Gastrocnemius medialis (tissue), 4 donors: ENCODE results near the gene TNPO2. TPM values are rescaled to one million over a fixed set of nuclear protein-coding genes. Genes with fewer than 3 reads are reported as not detected.
A peak's percentile ranks its signal among the peaks of the same experiment; 100 is the strongest.

Experiments used
- ATAC-seq, 2 donors: fragments of 150-250 bp; one replicate each; pipeline ENCODE4 v1.9.1; 2016
- DNase-seq, 2 donors: peaks; one replicate each; pipeline ENCODE4 v3.0.0-alpha.2; 2019
- H3K27ac ChIP-seq, 4 donors: fragments of 200-600 bp; sonication (generic); 1 replicate in 1 of 4; 2 replicates in 3 of 4; pipeline ENCODE4 v1.5.1; 2016 to 2018; ENCODE audit warnings: mild to moderate bottlenecking in 2 of 4, moderate library complexity in 1 of 4
- H3K27me3 ChIP-seq, 3 donors: fragments of 200-600 bp; sonication (generic) in 2 of 3; 1 replicate in 1 of 3; 2 replicates in 2 of 3; pipeline versions ENCODE4 v1.5.1 to v1.6.0; 2016 to 2019; ENCODE audit warnings: mild to moderate bottlenecking in 1 of 3, moderate library complexity in 1 of 3
- H3K36me3 ChIP-seq, 2 donors: fragments of 200-600 bp; sonication (generic) in 1 of 2; one replicate each; pipeline ENCODE4 v1.5.1; 2017 to 2018
- H3K4me1 ChIP-seq, 2 donors: fragments of 200-600 bp; sonication (generic) in 1 of 2; one replicate each; pipeline ENCODE4 v1.5.1; 2016 to 2017; ENCODE audit warnings: mild to moderate bottlenecking in 2 of 2
- H3K4me3 ChIP-seq, 4 donors: fragments of 200-600 bp; sonication (generic) in 3 of 4; 1 replicate in 1 of 4; 2 replicates in 3 of 4; pipeline ENCODE4 v1.5.1; 2016 to 2019; ENCODE audit warnings: mild to moderate bottlenecking in 2 of 4
- H3K9me3 ChIP-seq, 3 donors: fragments of 200-600 bp; sonication (generic) in 2 of 3; 1 replicate in 1 of 3; 2 replicates in 2 of 3; pipeline ENCODE4 v1.5.1; 2016 to 2019
- CTCF ChIP-seq, 5 experiments: fragments of 450-650 bp in 3 of 5; fragments of 200-600 bp in 2 of 5; sonication (generic) in 2 of 5; IDR thresholded peaks in 4 of 5; conservative IDR thresholded peaks in 1 of 5; 1 replicate in 4 of 5; 2 replicates in 1 of 5; pipeline ENCODE4 v1.5.1; 2016 to 2019; ENCODE audit warnings: antibody characterized with exemption in 5 of 5, mild to moderate bottlenecking in 3 of 5, moderate library complexity in 3 of 5
- POLR2A ChIP-seq, 2 donors: fragments of 450-650 bp; IDR thresholded peaks; one replicate each; pipeline ENCODE4 v1.6.1; 2017; ENCODE audit warnings: antibody characterized with exemption in 2 of 2, mild to moderate bottlenecking in 2 of 2, moderate library complexity in 2 of 2
- in situ Hi-C, 4 donors: fragments of 200-750 bp; cut with MboI; loops; one replicate each; pipeline versions ENCODE4 v1.15.0 to v1.8.0; 2017; ENCODE audit warnings: low sequenced_read_pairs in 4 of 4
- intact Hi-C: fragments of 100-400 bp; cut with DNase I; formaldehyde crosslinking; loops from one replicate; pipeline ENCODE4 v1.15.1; 2023; ENCODE audit warnings: low total_unique reads
- total RNA-seq, 4 donors: library from RNA; depleted of rRNA; stranded (reverse); fragments of >200 nt; gene quantifications; one replicate each; pipeline versions ENCODE4 v1.1.0 to v1.2.3, GENCODE V29; 2016

The TNPO2 gene
- total RNA-seq, 4 donors from 2014 or later, result 32.1 to 49.9 (median 42.0) TPM

- TF ChIP-seq POLR2A (IDR thresholded peaks at IDR 0.05) (peak in 1 of 2 donors; percentile 23), CTCF (IDR thresholded peaks at IDR 0.05 in 4 of 5, conservative IDR thresholded peaks at IDR 0.05 in 1 of 5) (no peak)
- H3K9me3 ChIP-seq, result no peaks in the 10 kb centered on the region
- peaks cover 26 to 29% of the 10 kb centered on the region in 2 donors for H3K4me1 ChIP-seq
- ATAC-seq (peak; percentile 67 to 68), DNase-seq (peak; percentile 34 to 69)
- intact Hi-C loops, result loop anchor here (1.0 to 5.0 kb wide), 4 partner anchors 12 to 210 kb away; partner anchors contain the start of genes DHPS, FARSA, JUNB and TRIR
- no peaks in the 10 kb centered on the region for H3K27me3 ChIP-seq
- H3K4me3 ChIP-seq, result peak overlapping the region; percentile 70 to 80 (median 72)
- peaks cover 0 to 18% of the 10 kb centered on the region in 2 donors for H3K36me3 ChIP-seq
- peak overlapping the region; percentile 87 to 99 (median 94) for H3K27ac ChIP-seq
- in situ Hi-C loops, result no loop called here
Measured at GRCh38 chr19:12721656-12722565, 1.8 kb downstream of the TNPO2 start.

- Histone ChIP-seq H3K27ac (peak overlapping the region; percentile 87 to 99 (median 94)), H3K36me3 (peaks cover 0 to 26% of the 10 kb centered on the region in 2 donors), H3K4me1 (peaks cover 26 to 29% of the 10 kb centered on the region in 2 donors), H3K9me3 (no peaks in the 10 kb centered on the region), H3K27me3 (no peaks in the 10 kb centered on the region), H3K4me3 (peak overlapping the region; percentile 70 to 80 (median 72))
- in situ Hi-C loops (no loop called here), intact Hi-C loops (loop anchor here (5.0 kb wide), 3 partner anchors 39 to 211 kb away; partner anchors contain the start of genes DHPS, FARSA and JUNB)
- DNase-seq (no peak), ATAC-seq (peak in 1 of 2 donors; percentile 3)
- TF ChIP-seq CTCF (IDR thresholded peaks at IDR 0.05 in 4 of 5, conservative IDR thresholded peaks at IDR 0.05 in 1 of 5), result no peak
- TF ChIP-seq POLR2A (IDR thresholded peaks at IDR 0.05), result peak in 1 of 2 donors; percentile 28
Measured at GRCh38 chr19:12720851-12721655, 2.7 kb downstream of the TNPO2 start.

GRCh38 chr19:12720296-12720695, 3.4 kb downstream of the TNPO2 start:
- in situ Hi-C loops (no loop called here), intact Hi-C loops (loop anchor here (5.0 kb wide), 3 partner anchors 38 to 212 kb away; partner anchors contain the start of genes DHPS, FARSA and JUNB)
- no peak for DNase-seq
- H3K36me3 ChIP-seq, result peaks cover 0 to 32% of the 10 kb centered on the region in 2 donors
- H3K4me3 ChIP-seq, result peak overlapping the region; percentile 70 to 80 (median 72)
- peak overlapping the region; percentile 87 to 99 (median 94) for H3K27ac ChIP-seq
- no peaks in the 10 kb centered on the region for H3K27me3 ChIP-seq
- no peaks in the 10 kb centered on the region for H3K9me3 ChIP-seq
- TF ChIP-seq POLR2A (IDR thresholded peaks at IDR 0.05) (no peak), CTCF (IDR thresholded peaks at IDR 0.05 in 4 of 5, conservative IDR thresholded peaks at IDR 0.05 in 1 of 5) (no peak)
- peaks cover 26 to 29% of the 10 kb centered on the region in 2 donors for H3K4me1 ChIP-seq
- ATAC-seq, result no peak

GRCh38 chr19:12715929-12716328, 7.8 kb downstream of the TNPO2 start:
- Histone ChIP-seq H3K36me3 (peaks cover 0 to 73% of the 10 kb centered on the region in 2 donors), H3K4me3 (no peak overlapping the region), H3K27me3 (no peaks in the 10 kb centered on the region), H3K4me1 (peaks cover 10 to 14% of the 10 kb centered on the region in 2 donors), H3K27ac (no peak overlapping the region), H3K9me3 (no peaks in the 10 kb centered on the region)
- in situ Hi-C loops (no loop called here), intact Hi-C loops (no loop called here)
- TF ChIP-seq POLR2A (IDR thresholded peaks at IDR 0.05) (no peak), CTCF (IDR thresholded peaks at IDR 0.05 in 4 of 5, conservative IDR thresholded peaks at IDR 0.05 in 1 of 5) (no peak)
- DNase-seq (no peak), ATAC-seq (no peak)
